ENCODE results near the gene OR6K2. TPM values are rescaled to one million over a fixed set of nuclear protein-coding genes. Genes with fewer than 3 reads are reported as not detected.
A peak's percentile ranks its signal among the peaks of the same experiment; 100 is the strongest.

Gene OR6K2
- total RNA-seq, result not detected in 2 replicates

- no peak within 1 kb of the TSS for H3K4me3 Mint-ChIP-seq (ENCODE audit: low read depth)
- intact Hi-C loops (cut with micrococcal nuclease), result no loop called here
- H3K9me3 Mint-ChIP-seq, result no peaks in the 10 kb centered on the region
Measured at GRCh38 chr1:158700552-158700951, at the start of gene OR6K2. TSS of gene OR6K2 (minus strand) at chr1:158700652. CDS start at chr1:158700652, 0 bp downstream.

GRCh38 chr1:158735848-158736247, 35.4 kb upstream of the OR6K2 start:
- Mint-ChIP-seq H3K36me3 (ENCODE audit: low read depth) (no peaks in the 10 kb centered on the region), H3K27ac (no peak overlapping the region), H3K27me3 (ENCODE audit: low read depth) (peaks cover 21% of the 10 kb centered on the region), H3K4me1 (ENCODE audit: low read depth) (no peaks in the 10 kb centered on the region), H3K9me3 (no peaks in the 10 kb centered on the region), H3K4me3 (ENCODE audit: low read depth) (no peak overlapping the region)
- DNase-seq (ENCODE audit: low spot score), result no peak
- intact Hi-C loops (cut with micrococcal nuclease), result no loop called here

More at GRCh38 chr1:158700552-158700951, at the start of gene OR6K2:
- no peaks in the 10 kb centered on the region for H3K4me1 Mint-ChIP-seq (ENCODE audit: low read depth)
- H3K27ac Mint-ChIP-seq, result no peak within 1 kb of the TSS
- DNase-seq (ENCODE audit: low spot score), result no peak
- no peaks in the 10 kb centered on the region for H3K36me3 Mint-ChIP-seq (ENCODE audit: low read depth)
- peaks cover 3% of the 10 kb centered on the region for H3K27me3 Mint-ChIP-seq (ENCODE audit: low read depth)

GRCh38 chr1:158732524-158732923, 32.1 kb upstream of the OR6K2 start:
- H3K36me3 Mint-ChIP-seq (ENCODE audit: low read depth), result no peaks in the 10 kb centered on the region
- H3K4me1 Mint-ChIP-seq (ENCODE audit: low read depth), result peaks cover 2% of the 10 kb centered on the region
- DNase-seq (ENCODE audit: low spot score), result no peak
- H3K27ac Mint-ChIP-seq, result no peak overlapping the region
- H3K4me3 Mint-ChIP-seq (ENCODE audit: low read depth), result no peak overlapping the region
- intact Hi-C loops (cut with micrococcal nuclease), result no loop called here
- H3K9me3 Mint-ChIP-seq, result no peaks in the 10 kb centered on the region
- H3K27me3 Mint-ChIP-seq (ENCODE audit: low read depth), result peaks cover 20% of the 10 kb centered on the region

GRCh38 chr1:158731707-158732106, 31.3 kb upstream of the OR6K2 start:
- Mint-ChIP-seq H3K4me3 (ENCODE audit: low read depth) (no peak overlapping the region), H3K36me3 (ENCODE audit: low read depth) (no peaks in the 10 kb centered on the region), H3K27ac (no peak overlapping the region), H3K9me3 (no peaks in the 10 kb centered on the region), H3K4me1 (ENCODE audit: low read depth) (peaks cover 2% of the 10 kb centered on the region), H3K27me3 (ENCODE audit: low read depth) (peaks cover 18% of the 10 kb centered on the region)
- intact Hi-C loops (cut with micrococcal nuclease), result no loop called here
- no peak for DNase-seq (ENCODE audit: low spot score)

- no peak overlapping the region for H3K4me3 Mint-ChIP-seq (ENCODE audit: low read depth)
- H3K4me1 Mint-ChIP-seq (ENCODE audit: low read depth), result peaks cover 2% of the 10 kb centered on the region
- no peaks in the 10 kb centered on the region for H3K9me3 Mint-ChIP-seq
- no peaks in the 10 kb centered on the region for H3K36me3 Mint-ChIP-seq (ENCODE audit: low read depth)
- no peak for DNase-seq (ENCODE audit: low spot score)
- intact Hi-C loops (cut with micrococcal nuclease), result no loop called here
- H3K27me3 Mint-ChIP-seq (ENCODE audit: low read depth), result peaks cover 23% of the 10 kb centered on the region
- H3K27ac Mint-ChIP-seq, result no peak overlapping the region
Measured at GRCh38 chr1:158730453-158730852, 30.0 kb upstream of the OR6K2 start.

GRCh38 chr1:158728510-158729225, 28.2 kb upstream of the OR6K2 start:
- no peak for DNase-seq (ENCODE audit: low spot score)
- Mint-ChIP-seq H3K9me3 (no peaks in the 10 kb centered on the region), H3K27ac (no peak overlapping the region), H3K4me3 (ENCODE audit: low read depth) (no peak overlapping the region), H3K27me3 (ENCODE audit: low read depth) (peaks cover 30% of the 10 kb centered on the region), H3K4me1 (ENCODE audit: low read depth) (peaks cover 2% of the 10 kb centered on the region), H3K36me3 (ENCODE audit: low read depth) (no peaks in the 10 kb centered on the region)
- intact Hi-C loops (cut with micrococcal nuclease), result no loop called here

- no peak for DNase-seq (ENCODE audit: low spot score)
- Mint-ChIP-seq H3K9me3 (no peaks in the 10 kb centered on the region), H3K36me3 (ENCODE audit: low read depth) (no peaks in the 10 kb centered on the region), H3K4me3 (ENCODE audit: low read depth) (no peak overlapping the region), H3K4me1 (ENCODE audit: low read depth) (peaks cover 2% of the 10 kb centered on the region), H3K27ac (no peak overlapping the region), H3K27me3 (ENCODE audit: low read depth) (peaks cover 33% of the 10 kb centered on the region)
- intact Hi-C loops (cut with micrococcal nuclease), result no loop called here
Measured at GRCh38 chr1:158724442-158724841, 24.0 kb upstream of the OR6K2 start.

- H3K27me3 Mint-ChIP-seq (ENCODE audit: low read depth), result peaks cover 14% of the 10 kb centered on the region
- H3K9me3 Mint-ChIP-seq, result no peaks in the 10 kb centered on the region
- no peaks in the 10 kb centered on the region for H3K36me3 Mint-ChIP-seq (ENCODE audit: low read depth)
- H3K4me3 Mint-ChIP-seq (ENCODE audit: low read depth), result no peak within 1 kb of the TSS
- no peak for DNase-seq (ENCODE audit: low spot score)
- peaks cover 14% of the 10 kb centered on the region for H3K4me1 Mint-ChIP-seq (ENCODE audit: low read depth)
- intact Hi-C loops (cut with micrococcal nuclease), result no loop called here
- H3K27ac Mint-ChIP-seq, result no peak within 1 kb of the TSS
Measured at GRCh38 chr1:158720620-158721019, 20.2 kb upstream of the OR6K2 start, which contains the start of gene OR6K3. TSS of gene OR6K3 (minus strand) at chr1:158720720. CDS start at chr1:158718115, 2,605 bp downstream.

GRCh38 chr1:158719664-158720063, 19.2 kb upstream of the OR6K2 start:
- no peak overlapping the region for H3K27ac Mint-ChIP-seq
- peaks cover 15% of the 10 kb centered on the region for H3K4me1 Mint-ChIP-seq (ENCODE audit: low read depth)

GRCh38 chr1:158717344-158717743, 16.9 kb upstream of the OR6K2 start:
- Mint-ChIP-seq H3K27ac (no peak overlapping the region), H3K27me3 (ENCODE audit: low read depth) (peaks cover 7% of the 10 kb centered on the region), H3K9me3 (no peaks in the 10 kb centered on the region), H3K4me3 (ENCODE audit: low read depth) (no peak overlapping the region), H3K36me3 (ENCODE audit: low read depth) (peaks cover 2% of the 10 kb centered on the region), H3K4me1 (ENCODE audit: low read depth) (peaks cover 15% of the 10 kb centered on the region)
- intact Hi-C loops (cut with micrococcal nuclease), result loop anchor here (5.0 to 10.0 kb wide), 3 partner anchors 100 to 357 kb away; partner anchors contain the start of genes AIM2 and IFI16
- DNase-seq (ENCODE audit: low spot score), result no peak

More at GRCh38 chr1:158719664-158720063, 19.2 kb upstream of the OR6K2 start:
- Mint-ChIP-seq H3K4me3 (ENCODE audit: low read depth) (no peak overlapping the region), H3K36me3 (ENCODE audit: low read depth) (peaks cover 2% of the 10 kb centered on the region), H3K9me3 (no peaks in the 10 kb centered on the region), H3K27me3 (ENCODE audit: low read depth) (peaks cover 14% of the 10 kb centered on the region)
- intact Hi-C loops (cut with micrococcal nuclease), result loop anchor here (5.0 to 10.0 kb wide), 3 partner anchors 98 to 355 kb away; partner anchors contain the start of genes AIM2 and IFI16
- no peak for DNase-seq (ENCODE audit: low spot score)

- H3K36me3 Mint-ChIP-seq (ENCODE audit: low read depth), result peaks cover 2% of the 10 kb centered on the region
- H3K27me3 Mint-ChIP-seq (ENCODE audit: low read depth), result peaks cover 10% of the 10 kb centered on the region
- peaks cover 15% of the 10 kb centered on the region for H3K4me1 Mint-ChIP-seq (ENCODE audit: low read depth)
- H3K9me3 Mint-ChIP-seq, result no peaks in the 10 kb centered on the region
- peak overlapping the region; percentile 9 for H3K27ac Mint-ChIP-seq
- DNase-seq (ENCODE audit: low spot score), result no peak
- intact Hi-C loops (cut with micrococcal nuclease), result loop anchor here (5.0 to 10.0 kb wide), 3 partner anchors 101 to 358 kb away; partner anchors contain the start of genes AIM2 and IFI16
- H3K4me3 Mint-ChIP-seq (ENCODE audit: low read depth), result no peak overlapping the region
Measured at GRCh38 chr1:158716335-158716734, 15.9 kb upstream of the OR6K2 start.

- H3K4me3 Mint-ChIP-seq (ENCODE audit: low read depth), result no peak overlapping the region
- no peak for DNase-seq (ENCODE audit: low spot score)
- no peak overlapping the region for H3K27ac Mint-ChIP-seq
- peaks cover 15% of the 10 kb centered on the region for H3K27me3 Mint-ChIP-seq (ENCODE audit: low read depth)
- peaks cover 15% of the 10 kb centered on the region for H3K4me1 Mint-ChIP-seq (ENCODE audit: low read depth)
- peaks cover 2% of the 10 kb centered on the region for H3K36me3 Mint-ChIP-seq (ENCODE audit: low read depth)
- no peaks in the 10 kb centered on the region for H3K9me3 Mint-ChIP-seq
- intact Hi-C loops (cut with micrococcal nuclease), result loop anchor here (5.0 to 10.0 kb wide), 3 partner anchors 103 to 360 kb away; partner anchors contain the start of genes AIM2 and IFI16
Measured at GRCh38 chr1:158714754-158715153, 14.3 kb upstream of the OR6K2 start.

GRCh38 chr1:158711098-158711497, 10.6 kb upstream of the OR6K2 start:
- Mint-ChIP-seq H3K27me3 (ENCODE audit: low read depth) (peaks cover 18% of the 10 kb centered on the region), H3K36me3 (ENCODE audit: low read depth) (peaks cover 2% of the 10 kb centered on the region), H3K4me1 (ENCODE audit: low read depth) (peaks cover 1% of the 10 kb centered on the region), H3K4me3 (ENCODE audit: low read depth) (no peak overlapping the region), H3K27ac (no peak overlapping the region), H3K9me3 (no peaks in the 10 kb centered on the region)
- intact Hi-C loops (cut with micrococcal nuclease), result loop anchor here (10.0 kb wide), 1 partner anchor 364 kb away; the partner anchor contains the start of gene AIM2
- DNase-seq (ENCODE audit: low spot score), result no peak
